HEK293 (cell line): Measurements from ENCODE around the gene TMEM185A.

Source experiments
- CTCF ChIA-PET: fragments of 350-600 bp; formaldehyde crosslinking; extraction: SDS; loops from one replicate; lab custom pipeline; 2021; ENCODE audit warnings: antibody characterized with exemption; lab: Yijun Ruan, JAX
- POLR2A ChIA-PET: fragments of 300-600 bp; formaldehyde crosslinking; extraction: SDS; loops from one replicate; lab custom pipeline; 2020; ENCODE audit warnings: antibody characterized with exemption, inconsistent platforms; lab: Yijun Ruan, JAX
- H3K27ac ChIP-seq: fragments of 200-500 bp; sonication (Bioruptor generic); 2 replicates; pipeline ENCODE4 v1.5.1; 2014; ENCODE audit warnings: low read depth, low read length, control low read depth, inconsistent platforms; ENCODE audit errors: extremely low read depth
- H3K36me3 ChIP-seq, 2 experiments: fragments of 200-500 bp in 1 of 2; sonication (Bioruptor generic) in 1 of 2; 1 replicate in 1 of 2; 2 replicates in 1 of 2; pipeline ENCODE4 v1.5.1; 2014 to 2017; ENCODE audit warnings: inconsistent platforms in 2 of 2, low read length in 2 of 2; ENCODE audit not compliant: control insufficient read depth in 2 of 2, insufficient read depth in 1 of 2
- H3K4me1 ChIP-seq: fragments of 200-500 bp; sonication (Bioruptor generic); 2 replicates; pipeline ENCODE4 v1.5.1; 2014; ENCODE audit warnings: mild to moderate bottlenecking, low read length, inconsistent platforms; ENCODE audit not compliant: control insufficient read depth, insufficient read depth
- H3K4me3 ChIP-seq: 2 replicates; pipeline ENCODE4 v1.5.1; 2011; ENCODE audit warnings: low read depth, mild to moderate bottlenecking, control low read depth, low read length, moderate library complexity
- H3K9me3 ChIP-seq: fragments of 200-500 bp; sonication (Bioruptor generic); 2 replicates; pipeline ENCODE4 v1.5.1; 2014; ENCODE audit warnings: low read depth, low read length, inconsistent platforms; ENCODE audit not compliant: control insufficient read depth, insufficient read depth
- ATF2 ChIP-seq: fragments of 450-650 bp; formaldehyde crosslinking; IDR thresholded peaks from 2 replicates; pipeline ENCODE4 v1.5.1; 2016; ENCODE audit warnings: missing biosample characterization, missing genetic modification characterization, low read depth
- FEZF1 ChIP-seq: fragments of 450-650 bp; formaldehyde crosslinking; IDR thresholded peaks from 2 replicates; pipeline ENCODE4 v1.5.1; 2016; ENCODE audit warnings: missing biosample characterization, missing genetic modification characterization
- GLIS1 ChIP-seq: fragments of 450-650 bp; formaldehyde crosslinking; IDR thresholded peaks from 2 replicates; pipeline ENCODE4 v1.5.1; 2016; ENCODE audit warnings: missing biosample characterization, missing genetic modification characterization
- HOXC10 ChIP-seq: sonication (generic); formaldehyde crosslinking; IDR thresholded peaks from 2 replicates; pipeline ENCODE4 v1.8.1; 2023; ENCODE audit warnings: mild to moderate bottlenecking, missing genetic modification reagents
- OSR2 ChIP-seq: fragments of 450-650 bp; formaldehyde crosslinking; IDR thresholded peaks from 2 replicates; pipeline ENCODE4 v1.5.1; 2016; ENCODE audit warnings: missing biosample characterization, missing genetic modification characterization
- SALL2 ChIP-seq: fragments of 450-650 bp; formaldehyde crosslinking; IDR thresholded peaks from 2 replicates; pipeline ENCODE4 v1.5.0; 2017; ENCODE audit warnings: missing biosample characterization, mild to moderate bottlenecking, missing genetic modification characterization, borderline replicate concordance
- TCF7L2 ChIP-seq: IDR thresholded peaks from 2 replicates; pipeline ENCODE4 v1.6.1; 2011; ENCODE audit warnings: low read depth, mild to moderate bottlenecking, inconsistent platforms, low read length, moderate library complexity, borderline replicate concordance
- TRIM28 ChIP-seq: IDR thresholded peaks from 2 replicates; pipeline ENCODE4 v1.6.1; 2011; ENCODE audit warnings: low read length, control low read depth, borderline replicate concordance
- ZBTB10 ChIP-seq: fragments of 450-650 bp; formaldehyde crosslinking; IDR thresholded peaks from 2 replicates; pipeline ENCODE4 v1.5.1; 2016; ENCODE audit warnings: missing biosample characterization, missing genetic modification characterization
- ZBTB17 ChIP-seq: fragments of 450-650 bp; formaldehyde crosslinking; IDR thresholded peaks from 2 replicates; pipeline ENCODE4 v1.5.1; 2016; ENCODE audit warnings: missing biosample characterization, missing genetic modification characterization
- ZBTB21 ChIP-seq: fragments of 450-650 bp; formaldehyde crosslinking; IDR thresholded peaks from 2 replicates; pipeline ENCODE4 v1.5.1; 2017; ENCODE audit warnings: missing biosample characterization, missing genetic modification characterization
- ZBTB26 ChIP-seq: fragments of 450-650 bp; formaldehyde crosslinking; optimal IDR thresholded peaks from 2 replicates; pipeline ENCODE3; 2016; ENCODE audit warnings: missing biosample characterization, mild to moderate bottlenecking, missing genetic modification characterization
- ZEB2 ChIP-seq: fragments of 450-650 bp; formaldehyde crosslinking; IDR thresholded peaks from 2 replicates; pipeline ENCODE4 v1.5.1; 2016; ENCODE audit warnings: missing biosample characterization, missing genetic modification characterization
- ZFP41 ChIP-seq: fragments of 450-650 bp; formaldehyde crosslinking; IDR thresholded peaks from 2 replicates; pipeline ENCODE4 v1.5.1; 2016; ENCODE audit warnings: missing biosample characterization, missing genetic modification characterization, borderline replicate concordance
- ZNF155 ChIP-seq: fragments of 450-650 bp; formaldehyde crosslinking; IDR thresholded peaks from 2 replicates; pipeline ENCODE4 v1.5.1; 2016; ENCODE audit warnings: missing biosample characterization, missing genetic modification characterization
- ZNF175 ChIP-seq: fragments of 450-650 bp; formaldehyde crosslinking; IDR thresholded peaks from 2 replicates; pipeline ENCODE4 v1.5.1; 2016; ENCODE audit warnings: missing biosample characterization, missing genetic modification characterization
- ZNF202 ChIP-seq: fragments of 450-650 bp; formaldehyde crosslinking; IDR thresholded peaks from 2 replicates; pipeline ENCODE4 v1.5.1; 2016; ENCODE audit warnings: missing biosample characterization, missing genetic modification characterization, borderline replicate concordance
- ZNF335 ChIP-seq: fragments of 450-650 bp; formaldehyde crosslinking; conservative IDR thresholded peaks from 2 replicates; pipeline ENCODE4 v1.5.1; 2016; ENCODE audit warnings: missing biosample characterization, missing genetic modification characterization
- ZNF366 ChIP-seq: fragments of 450-650 bp; formaldehyde crosslinking; conservative IDR thresholded peaks from 2 replicates; pipeline ENCODE4 v1.5.1; 2016; ENCODE audit warnings: missing biosample characterization, missing genetic modification characterization
- ZNF37A ChIP-seq: fragments of 450-650 bp; IDR thresholded peaks from 2 replicates; pipeline ENCODE4 v1.5.1; 2018; ENCODE audit warnings: missing biosample characterization, missing genetic modification characterization
- ZNF626 ChIP-seq: fragments of 450-650 bp; sonication (Bioruptor Pico); formaldehyde crosslinking; IDR thresholded peaks from 2 replicates; pipeline ENCODE4 v1.5.1; 2018; ENCODE audit warnings: missing biosample characterization, missing genetic modification characterization, inconsistent platforms
- ZNF645 ChIP-seq: fragments of 450-650 bp; formaldehyde crosslinking; IDR thresholded peaks from 2 replicates; pipeline ENCODE4; 2016; ENCODE audit warnings: missing biosample characterization, missing genetic modification characterization
- ZNF792 ChIP-seq: fragments of 450-650 bp; formaldehyde crosslinking; IDR thresholded peaks from 2 replicates; pipeline ENCODE4 v1.5.1; 2016; ENCODE audit warnings: missing biosample characterization, missing genetic modification characterization
- ZNF843 ChIP-seq: fragments of 450-650 bp; formaldehyde crosslinking; IDR thresholded peaks from 2 replicates; pipeline ENCODE4 v1.5.1; 2016; ENCODE audit warnings: missing biosample characterization, missing genetic modification characterization
- ZSCAN30 ChIP-seq: fragments of 450-650 bp; IDR thresholded peaks from 2 replicates; pipeline ENCODE4 v1.5.1; 2018; ENCODE audit warnings: missing biosample characterization, mild to moderate bottlenecking, missing genetic modification characterization, moderate library complexity

Gene TMEM185A

GRCh38 chrX:149630681-149631233 is 835 bp downstream of the TMEM185A start (continued):
- TF ChIP-seq ZSCAN30 (tag by site-specific recombination): no peak
- TF ChIP-seq ZBTB26 (tag by site-specific recombination): no peak
- TF ChIP-seq ZNF155 (tag by site-specific recombination): no peak
- TF ChIP-seq, all 188 proteins: peak for 2

- TF ChIP-seq OSR2 (no peak), TRIM28 (0 out of 2 replicates have a peak, but pooled peaks have one; percentile 33), TCF7L2 (peak; percentile 54; the same call in 1 of the 2 replicates), ZNF202 (tag by site-specific recombination) (no peak), ZNF37A (tag by site-specific recombination) (no peak)
- H3K4me3 ChIP-seq: peak overlapping the region; percentile 70; the same call in 1 of the 2 replicates
- CTCF ChIA-PET: no interaction called here
- H3K27ac ChIP-seq: 0 out of 2 replicates have a peak overlapping the region, but pooled peaks have one; percentile 74
- POLR2A ChIA-PET: no interaction called here
- H3K36me3 ChIP-seq: no peaks in the 10 kb centered on the region
- H3K4me1 ChIP-seq: no peaks in the 10 kb centered on the region; the same call in 1 of the 2 replicates
- H3K9me3 ChIP-seq: no peaks in the 10 kb centered on the region
Observed at GRCh38 chrX:149629730-149630387, 1.7 kb downstream of the TMEM185A start.

- TF ChIP-seq ZFP41: no peak
- TF ChIP-seq ZNF645 (tag by site-specific recombination): no peak
- TF ChIP-seq FEZF1 (tag by site-specific recombination): no peak
- no peak for TF ChIP-seq ZBTB21 (tag by site-specific recombination)
- no peak for TF ChIP-seq ZBTB10
- TF ChIP-seq ZEB2 (tag by site-specific recombination): no peak
- no peak for TF ChIP-seq ZNF843 (tag by site-specific recombination)
- no peak for TF ChIP-seq ATF2 (tag by site-specific recombination)
- TF ChIP-seq ZNF626: no peak
- no peak for TF ChIP-seq SALL2 (tag by site-specific recombination)
- no peak for TF ChIP-seq ZNF335 (tag by site-specific recombination)
- TF ChIP-seq GLIS1 (tag by site-specific recombination): no peak
- no peak for TF ChIP-seq ZNF366
- TF ChIP-seq HOXC10 (CRISPR knock-in tag): no peak
- no peak for TF ChIP-seq ZBTB17 (tag by site-specific recombination)
- no peak for TF ChIP-seq ZNF175
- TF ChIP-seq ZNF792 (tag by site-specific recombination): no peak
- no peak overlapping the region for H3K4me3 ChIP-seq
- POLR2A ChIA-PET: no interaction called here
- H3K36me3 ChIP-seq: no peaks in the 10 kb centered on the region
- no peaks in the 10 kb centered on the region for H3K9me3 ChIP-seq
- H3K4me1 ChIP-seq: no peaks in the 10 kb centered on the region; the same call in 1 of the 2 replicates
- no peak overlapping the region for H3K27ac ChIP-seq
- CTCF ChIA-PET: interaction anchor here (0.5 kb wide), 1 partner anchor 116 kb away, joined by 5 read pairs; no protein-coding TSS in a partner anchor
Observed at GRCh38 chrX:149628768-149629167, 2.8 kb downstream of the TMEM185A start.
